NT2/D1 (cell line): ENCODE data around the gene DENND1C.
A peak's percentile ranks its signal among the peaks of the same experiment; 100 is the strongest.

Source experiments
- DNase-seq: peaks from one replicate; pipeline ENCODE4 v3.0.0-alpha.2; 2011; ENCODE audit warnings: low read depth, low spot score
- H3K27me3 ChIP-seq: 2 replicates; pipeline ENCODE4 v1.6.0; 2011; ENCODE audit warnings: mild to moderate bottlenecking; ENCODE audit not compliant: insufficient read length, insufficient read depth
- H3K36me3 ChIP-seq: 2 replicates; pipeline ENCODE4 v1.6.1; 2011; ENCODE audit warnings: mild to moderate bottlenecking, low read length, mixed read lengths; ENCODE audit not compliant: insufficient read depth, insufficient read length
- H3K4me1 ChIP-seq: 2 replicates; pipeline ENCODE4 v1.5.1; 2011; ENCODE audit not compliant: insufficient read depth, insufficient read length
- H3K4me3 ChIP-seq: 2 replicates; pipeline ENCODE4 v1.5.1; 2011; ENCODE audit warnings: low read depth; ENCODE audit not compliant: insufficient read length
- H3K9ac ChIP-seq: 2 replicates; pipeline ENCODE4 v1.6.0; 2011; ENCODE audit warnings: low read depth; ENCODE audit not compliant: insufficient read length
- H3K9me3 ChIP-seq: 2 replicates; pipeline ENCODE4 v1.5.1; 2011; ENCODE audit warnings: mild to moderate bottlenecking, low read length; ENCODE audit not compliant: insufficient read depth
- SUZ12 ChIP-seq: IDR thresholded peaks from 2 replicates; pipeline ENCODE4 v1.6.1; 2011; ENCODE audit not compliant: insufficient read length, insufficient read depth; ENCODE audit errors: extremely low read depth
- YY1 ChIP-seq: IDR thresholded peaks from 2 replicates; pipeline ENCODE4 v1.6.1; 2011; ENCODE audit not compliant: insufficient read length, insufficient read depth
- ZNF274 ChIP-seq: IDR thresholded peaks from 2 replicates; pipeline ENCODE4 v1.6.1; 2011; ENCODE audit warnings: mild to moderate bottlenecking, low read depth, low read length

Gene DENND1C

DNA sequence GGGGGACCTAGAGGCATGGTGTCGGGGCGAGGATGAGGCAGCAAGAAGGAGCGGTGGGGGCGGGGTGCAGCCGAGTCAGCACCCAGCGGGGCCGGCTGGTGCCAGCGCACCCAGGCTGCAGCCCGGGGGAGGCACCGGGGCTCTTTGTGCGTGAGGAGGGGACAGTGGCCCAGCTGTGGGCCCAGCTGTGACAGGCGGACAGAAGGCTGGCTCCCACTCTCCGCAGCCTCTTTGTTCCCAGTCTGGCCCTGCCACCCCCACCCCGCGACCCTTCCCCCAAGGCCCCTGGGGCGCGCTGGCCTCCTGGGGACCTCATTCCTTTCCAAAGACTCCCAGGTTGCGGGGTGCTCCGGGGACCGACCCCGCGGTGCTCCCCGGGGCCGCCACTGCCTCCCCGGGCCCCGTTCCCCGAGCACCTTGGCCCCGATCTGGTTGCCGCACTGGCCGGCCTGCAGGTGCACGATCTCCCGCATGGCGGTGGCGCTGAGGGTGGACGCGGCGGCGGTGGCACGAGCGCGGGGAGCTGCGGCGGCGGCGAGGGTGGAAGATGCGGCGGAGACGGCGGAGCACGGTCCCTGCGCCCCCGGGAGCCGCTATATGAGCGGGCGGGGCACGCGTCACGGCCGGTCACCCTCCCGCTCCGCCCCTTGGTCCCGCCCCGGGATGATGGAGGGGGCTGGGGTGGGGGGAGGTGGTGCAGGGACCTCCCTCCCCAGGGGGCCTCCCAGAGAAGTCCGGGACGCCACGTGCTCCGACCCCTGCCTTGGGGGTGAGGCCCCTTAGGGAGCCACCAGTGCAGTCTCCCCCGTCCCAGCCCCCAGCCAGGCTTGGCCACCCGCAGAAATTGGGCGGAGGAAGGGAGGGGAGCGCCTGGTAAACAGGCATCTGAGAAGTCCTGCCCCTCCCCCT lies 20.4 kb upstream of the DENND1C start, which contains the start of gene TUBB4A:
TUBB4A (minus strand) TSS at position 570 of the 909 bp plus-strand sequence; CDS start at position 473, 97 bp downstream.
- H3K27me3 ChIP-seq: peaks cover 27% of the 10 kb centered on the region
- DNase-seq: no peak
- H3K9ac ChIP-seq: peak within 1 kb of the TSS; percentile 66
- TF ChIP-seq SUZ12 (no peak), ZNF274 (no peak), YY1 (no peak)
- peaks cover 4% of the 10 kb centered on the region for H3K4me1 ChIP-seq
- no peaks in the 10 kb centered on the region for H3K36me3 ChIP-seq
- peak within 1 kb of the TSS; percentile 57 for H3K4me3 ChIP-seq
- no peaks in the 10 kb centered on the region for H3K9me3 ChIP-seq

DNA sequence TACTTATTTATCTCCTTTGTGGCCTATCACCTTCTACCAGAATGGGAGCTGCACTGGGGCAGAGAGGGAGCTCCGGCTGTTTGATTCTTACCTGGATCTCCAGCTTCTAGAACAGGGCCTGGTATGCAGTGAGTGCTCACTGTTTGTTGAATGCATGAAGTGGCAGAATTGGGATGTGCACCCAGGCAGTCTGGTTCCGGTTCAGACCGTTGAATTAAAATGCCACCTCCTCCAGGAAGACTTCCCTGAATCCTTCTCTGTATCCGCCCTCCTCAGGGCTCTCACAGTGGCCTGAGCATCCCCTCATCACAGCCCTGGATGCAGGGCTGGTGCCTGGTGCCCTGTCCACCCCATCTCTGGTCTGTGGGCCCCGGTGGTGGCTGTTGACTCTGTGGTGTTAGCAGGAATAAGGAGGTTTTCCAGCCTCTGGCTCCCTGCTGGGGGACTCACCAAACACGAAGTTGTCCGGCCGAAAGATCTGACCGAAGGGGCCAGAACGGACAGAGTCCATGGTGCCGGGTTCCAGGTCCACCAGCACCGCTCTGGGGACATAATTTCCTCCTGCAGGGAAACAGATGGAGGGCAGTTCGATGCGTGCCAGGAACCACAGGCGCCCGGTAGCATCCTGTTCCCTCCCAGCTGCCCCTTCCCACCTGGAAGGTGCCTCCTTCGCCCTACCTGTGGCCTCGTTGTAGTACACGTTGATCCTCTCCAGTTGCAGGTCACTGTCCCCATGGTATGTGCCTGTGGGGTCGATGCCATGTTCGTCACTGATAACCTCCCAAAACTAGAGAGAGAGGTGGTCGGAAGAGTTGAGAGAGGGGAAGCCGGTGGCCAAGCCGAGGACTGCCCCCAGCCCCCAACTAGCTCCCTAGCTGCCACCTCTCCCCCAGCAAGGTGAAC lies 19.5 kb upstream of the DENND1C start:
- Histone ChIP-seq H3K4me3 (peak overlapping the region; percentile 57), H3K9ac (peak overlapping the region; percentile 66), H3K4me1 (peaks cover 4% of the 10 kb centered on the region), H3K27me3 (peaks cover 27% of the 10 kb centered on the region), H3K9me3 (no peaks in the 10 kb centered on the region), H3K36me3 (no peaks in the 10 kb centered on the region)
- DNase-seq: no peak
- no peak for TF ChIP-seq ZNF274
- no peak for TF ChIP-seq YY1
- no peak for TF ChIP-seq SUZ12

GRCh38 chr19:6499052-6499790 lies 17.6 kb upstream of the DENND1C start:
- Histone ChIP-seq H3K9ac (no peak overlapping the region), H3K36me3 (no peaks in the 10 kb centered on the region), H3K4me3 (no peak overlapping the region), H3K9me3 (no peaks in the 10 kb centered on the region), H3K27me3 (peaks cover 27% of the 10 kb centered on the region), H3K4me1 (peaks cover 4% of the 10 kb centered on the region)
- no peak for TF ChIP-seq ZNF274
- no peak for TF ChIP-seq YY1
- no peak for TF ChIP-seq SUZ12
- DNase-seq: no peak

DNA sequence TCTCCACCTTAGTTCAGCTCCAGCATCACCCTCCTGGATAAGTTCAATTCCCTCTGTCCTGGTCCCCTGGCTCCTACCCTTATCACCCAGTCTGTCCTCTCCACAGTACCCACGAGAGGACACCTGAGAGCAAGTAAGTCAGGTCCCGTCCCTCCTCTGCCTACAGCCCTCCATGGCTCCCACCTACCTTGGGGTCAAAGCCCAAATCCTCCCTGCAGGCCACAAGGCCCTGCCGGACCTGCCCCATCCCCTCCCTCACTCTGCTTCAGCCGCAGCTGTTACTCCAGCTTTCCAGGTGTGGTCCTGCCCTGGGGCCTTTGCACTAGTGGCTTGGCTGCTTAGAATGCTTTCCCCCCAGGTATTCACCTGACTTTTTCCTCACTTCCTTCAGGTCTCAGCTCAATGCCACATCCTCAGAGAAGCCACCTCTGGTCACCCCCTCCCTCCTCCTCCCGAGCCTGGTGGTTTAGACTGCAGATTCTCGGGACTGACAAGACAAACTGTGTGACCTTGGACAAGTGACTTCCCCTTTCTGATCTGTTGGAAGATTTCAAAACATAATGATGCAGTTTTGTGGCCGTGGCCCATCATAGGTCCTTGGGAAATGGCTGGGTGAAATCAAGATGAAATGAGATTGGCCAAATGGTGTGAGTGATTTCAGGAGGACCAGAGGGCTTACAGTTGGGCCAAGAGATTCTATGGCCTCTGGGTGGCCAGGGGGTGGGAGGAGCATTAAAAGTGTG lies 16.9 kb upstream of the DENND1C start:
- H3K36me3 ChIP-seq: no peaks in the 10 kb centered on the region
- H3K9me3 ChIP-seq: no peaks in the 10 kb centered on the region
- H3K4me1 ChIP-seq: peaks cover 4% of the 10 kb centered on the region
- peaks cover 27% of the 10 kb centered on the region for H3K27me3 ChIP-seq
- H3K9ac ChIP-seq: no peak overlapping the region
- TF ChIP-seq YY1: no peak
- no peak for TF ChIP-seq ZNF274
- no peak for TF ChIP-seq SUZ12
- H3K4me3 ChIP-seq: no peak overlapping the region
- DNase-seq: no peak

DNA sequence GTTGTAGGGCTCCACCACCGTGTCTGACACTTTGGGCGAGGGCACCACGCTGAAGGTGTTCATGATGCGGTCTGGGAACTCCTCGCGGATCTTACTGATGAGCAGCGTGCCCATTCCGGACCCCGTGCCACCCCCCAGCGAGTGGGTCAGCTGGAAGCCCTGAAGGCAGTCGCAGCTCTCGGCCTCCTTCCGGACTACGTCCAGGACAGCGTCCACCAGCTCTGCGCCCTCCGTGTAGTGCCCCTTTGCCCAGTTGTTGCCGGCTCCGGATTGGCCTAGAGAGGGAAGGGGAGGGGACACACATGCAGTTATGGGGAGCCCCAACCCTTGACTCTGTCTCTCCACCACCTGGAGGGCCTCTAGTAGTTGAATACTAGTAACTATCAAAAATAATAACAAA lies 14.4 kb upstream of the DENND1C start:
- TF ChIP-seq YY1 (no peak), ZNF274 (no peak), SUZ12 (no peak)
- DNase-seq: no peak
- Histone ChIP-seq H3K4me3 (no peak overlapping the region), H3K9me3 (0 out of 2 replicates have a peak, but pooled peaks cover 5% of the 10 kb centered on the region), H3K27me3 (peaks cover 10% of the 10 kb centered on the region), H3K36me3 (no peaks in the 10 kb centered on the region), H3K9ac (no peak overlapping the region), H3K4me1 (no peaks in the 10 kb centered on the region)

DNA sequence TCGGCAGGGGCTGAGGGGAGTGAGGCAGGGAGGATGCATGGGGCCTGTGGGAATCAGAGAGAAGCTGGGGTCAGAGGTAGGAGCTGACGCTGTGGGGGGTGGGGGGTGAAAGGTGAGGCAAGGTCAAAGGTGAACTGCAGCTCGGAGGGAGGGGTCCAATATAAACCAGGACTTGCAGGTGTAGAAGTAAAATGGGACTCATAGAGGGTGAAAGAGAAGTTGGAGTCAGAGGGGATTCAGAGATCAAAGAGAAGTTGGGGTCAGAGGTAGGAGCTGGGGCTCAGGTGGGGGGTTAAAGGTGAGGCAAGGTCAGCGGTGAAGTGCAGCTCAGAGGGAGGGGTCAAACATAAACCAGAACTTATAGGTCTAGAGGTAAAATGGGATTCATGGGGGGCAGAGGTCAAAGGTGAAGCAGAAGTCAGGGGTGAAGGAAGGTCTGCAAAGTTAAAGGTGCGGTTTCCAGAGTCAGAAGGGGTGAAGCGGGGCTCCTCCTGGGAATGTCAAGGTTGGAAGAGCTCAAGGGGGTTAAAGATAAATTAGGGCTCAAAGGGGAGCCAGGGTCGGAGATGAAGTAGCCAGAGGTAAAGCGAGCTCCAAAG lies 12.9 kb upstream of the DENND1C start:
- H3K36me3 ChIP-seq: no peaks in the 10 kb centered on the region
- no peaks in the 10 kb centered on the region for H3K4me1 ChIP-seq
- TF ChIP-seq ZNF274: no peak
- no peak for TF ChIP-seq SUZ12
- H3K27me3 ChIP-seq: no peaks in the 10 kb centered on the region
- H3K9ac ChIP-seq: no peak overlapping the region
- 0 out of 2 replicates have a peak, but pooled peaks cover 5% of the 10 kb centered on the region for H3K9me3 ChIP-seq
- no peak overlapping the region for H3K4me3 ChIP-seq
- DNase-seq: no peak
